NCI-H2196 treated with DMSO at 0.1 percent for 48 hours (cell line): Measurements from ENCODE around the gene LRBA.
"Not testable (repeated sequence)": the region's sequence is repeated elsewhere in the genome, so short reads cannot be mapped to it uniquely, and the experiment has no call there.

ENCODE experiments used
- DNase-seq: peaks from one replicate; lab custom pipeline; 2025; ENCODE audit not compliant: unreplicated experiment; lab: John Stamatoyannopoulos, UW

LRBA gene

GRCh38 chr4:150534818-150535217, 480.3 kb downstream of the LRBA start:
- DNase-seq: no peak

GRCh38 chr4:150533673-150534072, 481.4 kb downstream of the LRBA start:
- DNase-seq: no peak

- no peak for DNase-seq
Measured at GRCh38 chr4:150525321-150525868, 489.7 kb downstream of the LRBA start.

GRCh38 chr4:150518559-150518958, 496.5 kb downstream of the LRBA start:
- no peak for DNase-seq

GRCh38 chr4:150515135-150515534, 499.9 kb downstream of the LRBA start:
- DNase-seq: no peak

GRCh38 chr4:150514709-150515108, 500.4 kb downstream of the LRBA start:
- no peak for DNase-seq

- no peak for DNase-seq
Measured at GRCh38 chr4:150510176-150510865, 504.8 kb downstream of the LRBA start.

GRCh38 chr4:150507656-150508055, 507.4 kb downstream of the LRBA start:
- not testable (repeated sequence) for DNase-seq

GRCh38 chr4:150501983-150502382, 513.1 kb downstream of the LRBA start:
- no peak for DNase-seq

GRCh38 chr4:150501009-150501727, 513.9 kb downstream of the LRBA start:
- no peak for DNase-seq

GRCh38 chr4:150497612-150498011, 517.5 kb downstream of the LRBA start:
- DNase-seq: no peak

- DNase-seq: no peak
Measured at GRCh38 chr4:150495550-150495949, 519.5 kb downstream of the LRBA start.

- no peak for DNase-seq
Measured at GRCh38 chr4:150493851-150494250, 521.2 kb downstream of the LRBA start.

GRCh38 chr4:150491132-150492049, 523.7 kb downstream of the LRBA start:
- no peak for DNase-seq

GRCh38 chr4:150482581-150482980, 532.5 kb downstream of the LRBA start:
- DNase-seq: no peak

- DNase-seq: no peak
Measured at GRCh38 chr4:150479657-150480056, 535.4 kb downstream of the LRBA start.

- DNase-seq: no peak
Measured at GRCh38 chr4:150477869-150478268, 537.2 kb downstream of the LRBA start.

- no peak for DNase-seq
Measured at GRCh38 chr4:150476776-150477175, 538.3 kb downstream of the LRBA start.

- DNase-seq: no peak
Measured at GRCh38 chr4:150475763-150476162, 539.3 kb downstream of the LRBA start.

GRCh38 chr4:150464523-150464922, 550.6 kb downstream of the LRBA start:
- DNase-seq: no peak

- no peak for DNase-seq
Measured at GRCh38 chr4:150462743-150463142, 552.3 kb downstream of the LRBA start.
